Fibroblast of the conjunctiva (primary cell): ENCODE data around the gene MGLL.
"Not testable (repeated sequence)": the region's sequence is repeated elsewhere in the genome, so short reads cannot be mapped to it uniquely, and the experiment has no call there.

Source experiments
- DNase-seq: peaks from one replicate; pipeline ENCODE4 v3.0.0-alpha.2; 2010; ENCODE audit warnings: low read depth

MGLL gene

DNA sequence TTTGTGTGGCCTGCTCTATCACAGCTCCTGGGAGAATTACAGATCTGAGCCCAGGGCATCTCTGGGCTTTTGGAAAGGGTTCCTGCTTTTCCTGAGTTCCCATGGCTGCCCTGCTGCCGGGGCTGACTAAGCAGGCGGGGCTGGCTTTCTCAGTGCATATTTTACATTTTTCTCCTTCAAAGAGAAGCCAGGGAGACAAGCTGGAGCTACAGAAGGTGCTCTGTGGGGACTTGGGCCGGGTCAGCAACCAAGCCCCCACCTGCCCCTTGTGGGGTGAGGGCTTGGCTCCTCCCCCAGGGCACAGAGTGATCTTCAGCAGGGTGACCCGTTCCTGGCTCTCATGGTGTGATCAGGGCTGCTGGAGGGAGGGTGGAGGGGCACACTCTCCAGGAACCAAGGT lies 132.2 kb downstream of the MGLL start:
- DNase-seq: no peak

DNA sequence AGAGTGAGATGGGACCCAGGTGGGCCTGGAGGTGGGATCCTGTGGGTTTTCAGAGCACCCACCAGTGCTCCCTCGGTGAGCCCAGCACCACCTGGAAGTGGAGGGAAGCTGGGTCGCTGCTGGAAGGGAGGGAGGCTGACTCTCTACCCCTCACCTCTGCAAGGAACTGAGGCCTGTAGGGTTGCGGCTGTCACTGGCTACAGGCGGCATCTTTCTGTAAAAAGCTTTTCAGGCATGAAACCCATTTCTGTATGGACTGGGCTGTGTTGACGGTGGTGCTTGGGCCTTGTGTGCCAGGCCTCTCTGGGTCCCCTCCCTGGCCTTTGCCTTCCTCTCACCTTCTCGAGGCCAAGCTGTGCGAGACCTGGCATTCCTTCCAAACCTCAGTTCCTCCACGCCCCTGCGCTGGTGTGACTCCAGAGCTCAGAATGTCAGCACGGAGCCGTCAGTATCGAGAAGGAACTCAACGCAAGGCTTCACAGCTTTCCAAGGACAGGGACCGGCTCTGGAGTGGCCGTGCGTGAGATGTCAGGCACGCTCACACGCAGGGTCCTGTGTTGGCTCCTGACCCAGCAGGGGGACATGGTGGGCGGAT lies 133.0 kb downstream of the MGLL start:
- no peak for DNase-seq

DNA sequence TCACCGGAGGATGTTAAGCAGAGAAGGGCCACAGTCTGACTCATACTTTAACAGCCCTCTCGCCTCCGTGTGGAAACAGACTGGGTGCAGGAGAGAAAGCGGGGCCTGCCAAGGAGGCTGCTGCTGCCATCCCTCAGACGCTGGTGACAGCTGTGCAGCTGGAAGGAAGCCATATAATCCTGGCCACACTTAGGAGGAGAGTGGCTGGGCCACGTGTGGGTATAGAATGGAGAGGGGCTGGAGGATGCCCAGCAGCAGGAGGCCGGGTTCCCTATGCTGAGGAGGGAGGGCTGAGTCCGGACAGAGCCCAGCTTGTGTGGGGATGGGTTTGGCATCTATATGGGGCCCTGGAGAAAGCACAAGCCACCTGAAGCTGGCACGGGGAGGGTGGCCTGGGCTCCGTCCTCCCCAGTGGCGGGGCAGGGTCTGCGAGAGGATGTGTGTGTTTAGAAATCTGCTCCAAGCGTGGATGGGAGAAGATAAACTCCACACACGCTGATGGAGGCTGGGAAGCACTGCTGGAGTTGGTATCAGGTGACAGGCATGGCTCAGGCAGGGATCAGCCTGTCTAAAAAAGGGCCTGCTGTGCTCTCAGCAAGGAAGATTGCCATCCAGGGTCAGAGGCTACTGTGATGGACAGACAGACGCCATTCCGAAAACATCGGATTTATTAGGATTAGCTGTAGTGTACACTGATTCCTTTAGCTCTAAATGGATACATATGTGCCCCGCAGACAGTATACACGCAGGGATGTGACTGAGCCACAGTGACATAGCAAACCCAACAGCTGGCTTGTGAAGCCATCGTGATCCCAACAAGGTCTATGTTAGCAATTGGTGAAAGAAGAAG lies 133.7 kb downstream of the MGLL start:
- no peak for DNase-seq

DNA sequence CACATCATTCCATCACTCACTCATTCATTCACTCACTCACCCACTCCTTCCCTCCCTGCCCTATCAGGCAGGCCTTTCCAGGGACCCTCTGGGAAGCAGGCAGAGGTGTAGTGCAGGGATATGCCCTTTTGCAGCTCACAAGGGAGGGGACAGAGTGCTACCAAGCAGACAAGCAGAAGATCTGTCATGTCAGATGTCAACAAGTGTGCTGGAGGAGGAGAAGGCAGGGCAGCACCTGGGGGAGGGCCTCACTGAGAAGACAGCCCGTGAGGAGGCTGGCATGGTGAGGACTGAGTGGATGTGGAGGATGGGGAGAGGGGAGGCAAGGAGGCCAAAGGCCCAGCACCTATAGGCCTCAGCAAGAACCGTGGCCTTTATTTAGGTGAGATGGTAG lies 134.3 kb downstream of the MGLL start:
- no peak for DNase-seq

DNA sequence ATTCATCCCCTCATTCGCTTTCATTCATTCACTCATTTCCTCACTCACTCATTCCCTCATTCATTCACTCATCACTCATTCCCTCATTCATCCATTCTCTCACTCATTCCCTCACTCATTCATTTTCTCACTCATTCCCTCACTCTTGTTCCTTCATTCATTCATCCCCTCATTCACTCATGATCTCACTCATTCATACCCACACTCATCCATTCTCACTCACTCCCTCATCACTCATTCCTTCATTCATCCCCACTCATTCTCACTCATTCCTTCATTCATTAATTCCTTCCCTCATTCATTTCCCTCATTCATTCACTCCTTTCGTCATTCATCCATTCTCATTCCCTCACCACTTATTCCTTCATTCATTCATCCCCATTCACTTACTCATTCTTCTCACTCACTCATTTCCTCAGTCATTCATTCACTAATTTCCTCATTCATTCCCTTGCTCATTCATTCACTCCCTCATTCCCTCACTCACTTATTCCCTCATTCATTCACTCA lies 135.0 kb downstream of the MGLL start:
- DNase-seq: no peak

DNA sequence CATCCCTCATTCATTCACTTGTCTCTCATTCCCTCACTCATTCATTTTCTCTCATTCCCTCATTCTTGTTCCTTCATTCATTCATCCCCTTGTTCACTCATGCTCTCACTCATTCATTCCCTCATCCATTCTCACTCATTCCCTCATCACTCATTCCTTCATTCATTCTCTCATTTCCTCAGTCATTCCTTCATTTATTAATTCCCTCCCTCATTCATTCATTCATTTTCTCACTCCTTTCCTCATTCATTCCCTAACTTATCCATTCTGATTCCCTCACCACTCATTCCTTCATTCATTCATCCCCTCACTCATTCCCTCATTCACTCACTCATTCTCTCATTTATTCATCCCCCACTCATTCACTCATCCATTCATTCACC lies 135.8 kb downstream of the MGLL start:
- DNase-seq: no peak

DNA sequence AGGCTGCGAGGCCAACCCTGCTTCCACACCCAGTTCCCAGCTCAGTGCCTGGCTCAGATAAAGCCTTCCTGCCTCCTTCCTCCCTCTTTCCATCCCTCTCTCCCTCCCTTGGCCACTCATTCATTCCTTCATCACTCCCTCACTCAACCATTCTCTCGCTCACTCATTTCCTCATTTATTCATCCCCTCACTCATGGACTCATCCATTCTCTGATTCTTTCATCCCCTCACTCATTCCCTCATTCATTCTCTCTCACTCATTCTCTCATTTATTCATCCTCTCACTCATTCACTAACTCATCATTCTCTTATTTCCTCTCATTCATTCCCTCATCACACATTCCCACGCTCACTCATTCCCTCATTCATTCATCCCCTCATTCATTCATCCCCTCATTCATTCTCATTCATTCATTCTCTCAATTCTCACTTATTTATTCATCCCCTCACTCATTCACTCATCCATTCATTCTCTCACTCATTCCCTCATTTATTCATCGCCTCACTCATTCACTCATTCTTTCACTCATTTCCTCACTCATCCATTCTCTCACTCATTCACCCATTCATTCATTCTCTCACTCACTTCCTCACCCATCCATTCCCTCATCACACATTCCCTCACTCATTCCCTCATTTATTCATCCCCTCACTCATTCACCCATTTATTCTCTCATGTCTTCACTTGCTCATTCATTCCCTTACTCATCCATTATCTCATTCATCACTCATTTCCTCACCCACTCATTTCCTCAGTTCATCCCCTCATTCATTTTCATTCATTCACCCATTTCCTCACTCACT lies 136.4 kb downstream of the MGLL start:
- no peak for DNase-seq

DNA sequence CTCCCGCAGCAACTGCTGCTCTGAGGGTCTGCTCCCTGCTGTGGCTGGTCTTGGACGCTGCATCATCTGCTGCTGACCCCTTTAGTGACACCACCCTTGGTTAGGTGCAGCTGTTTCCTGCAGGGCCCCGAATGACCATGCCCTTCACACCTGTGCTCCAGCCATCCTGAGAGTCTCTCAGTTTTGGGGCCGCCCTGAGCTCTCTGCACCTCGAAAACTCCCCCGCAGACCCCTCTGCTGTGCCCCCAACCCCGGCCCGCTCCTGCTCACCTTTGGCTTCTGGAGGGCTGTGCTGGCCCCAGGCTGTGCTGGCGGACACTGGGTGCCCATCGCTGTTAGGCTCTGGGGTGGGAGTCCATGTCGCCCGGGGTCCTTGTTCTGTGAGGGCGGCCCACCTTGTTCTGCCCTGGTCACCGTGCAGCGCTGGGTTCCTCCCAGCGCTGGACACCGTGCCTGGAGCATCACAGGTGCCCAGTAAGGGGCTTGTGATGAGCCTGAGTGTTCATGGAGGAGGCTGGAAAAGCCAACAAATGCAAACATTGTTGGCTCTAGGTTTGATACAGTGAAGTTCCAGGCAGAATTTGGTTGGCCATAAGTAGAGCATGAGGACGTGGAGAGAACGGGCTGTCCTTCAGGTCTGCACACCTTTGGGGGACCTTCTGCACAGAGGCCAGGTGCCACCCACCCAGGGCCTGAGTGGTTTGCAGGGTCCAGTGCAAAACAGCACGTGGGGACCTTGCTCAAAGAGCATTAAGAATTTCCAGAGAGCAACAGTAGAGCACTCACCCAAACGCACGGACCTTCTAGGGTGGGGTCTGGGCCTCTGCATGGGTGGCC lies 137.2 kb downstream of the MGLL start:
- DNase-seq: no peak

DNA sequence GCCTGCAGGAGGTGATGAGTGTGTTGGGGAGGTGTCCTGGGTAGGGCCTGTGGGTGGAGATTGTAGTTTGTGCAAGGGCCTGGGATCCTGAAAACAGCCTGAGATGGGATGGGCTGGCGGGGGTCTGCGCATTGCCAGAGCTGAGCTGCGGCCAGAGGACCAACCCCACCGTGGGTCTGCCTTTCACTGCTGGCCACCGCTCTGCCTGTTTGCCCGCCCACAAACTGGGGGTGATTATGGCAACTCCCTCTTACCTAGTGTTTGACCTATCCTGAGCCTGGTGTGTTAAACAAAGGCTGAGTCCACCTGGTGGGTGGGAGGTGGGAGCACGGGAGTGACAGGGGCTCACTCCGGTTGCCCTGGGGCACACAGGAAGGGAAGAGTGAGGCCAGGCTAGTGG lies 139.8 kb downstream of the MGLL start:
- no peak for DNase-seq

DNA sequence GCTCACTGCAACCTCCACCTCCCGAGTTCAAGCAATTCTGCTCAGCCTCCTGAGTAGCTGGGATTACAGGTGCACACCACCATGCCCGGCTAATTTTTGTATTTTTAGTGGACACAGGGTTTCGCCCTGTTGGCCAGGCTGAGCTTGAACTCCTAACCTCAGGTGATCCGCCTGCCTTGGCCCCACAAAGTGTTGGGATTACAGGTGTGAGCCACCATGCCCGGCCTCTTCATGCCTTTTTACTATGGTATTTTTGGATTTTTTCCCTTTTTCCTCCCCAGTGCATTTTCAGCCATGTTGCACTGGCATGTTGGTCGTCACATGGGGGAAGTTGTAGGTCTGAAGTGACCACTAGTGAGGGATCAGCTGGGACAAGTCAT lies 140.2 kb downstream of the MGLL start:
- not testable (repeated sequence) for DNase-seq

DNA sequence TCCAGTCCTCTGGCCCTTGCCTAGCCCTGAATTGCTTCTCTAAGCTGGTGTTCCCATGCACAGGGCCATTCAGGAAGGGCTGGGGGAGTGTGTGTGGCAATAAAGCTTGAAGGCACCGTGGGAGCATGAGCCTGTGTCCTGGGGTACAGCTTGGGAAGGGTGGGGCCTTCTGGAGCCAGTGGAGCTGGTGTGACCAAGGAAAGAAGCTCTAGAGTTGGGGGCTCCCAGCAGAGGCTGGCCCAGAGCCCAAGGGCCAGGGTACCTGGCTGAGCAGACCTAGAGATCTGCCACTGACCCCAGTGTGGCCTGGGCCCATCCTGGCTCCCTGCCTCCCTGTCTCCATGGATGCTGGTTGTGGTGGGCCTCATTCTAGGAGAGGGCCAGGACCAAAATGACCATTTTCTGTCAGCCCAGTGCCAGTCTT lies 141.5 kb downstream of the MGLL start:
- DNase-seq: no peak

DNA sequence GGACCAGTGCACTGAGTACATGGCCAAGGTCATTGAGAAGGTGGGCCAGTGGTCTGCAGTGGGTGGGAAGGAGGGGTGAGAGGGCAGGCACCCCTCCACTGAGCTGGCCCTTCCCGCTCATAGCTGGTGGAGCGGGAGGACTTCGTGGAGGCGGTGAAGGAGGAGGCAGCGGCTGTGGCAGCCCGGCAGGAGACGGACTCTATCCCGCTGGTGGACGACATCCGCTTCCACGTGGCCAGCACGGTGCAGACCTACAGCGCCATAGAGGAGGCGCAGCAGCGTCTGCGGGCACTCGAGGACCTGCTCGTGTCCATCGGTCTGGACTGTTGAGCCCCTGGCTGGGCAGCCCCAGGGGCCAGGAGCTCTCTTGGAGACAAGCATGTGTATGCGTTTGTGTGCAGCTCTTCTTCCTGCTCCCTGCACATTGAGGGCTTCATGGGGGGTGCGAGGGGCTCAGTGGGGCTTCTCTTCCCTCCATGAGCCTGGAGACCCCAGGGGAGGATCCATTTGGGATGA lies 142.1 kb downstream of the MGLL start:
- DNase-seq: no peak

DNA sequence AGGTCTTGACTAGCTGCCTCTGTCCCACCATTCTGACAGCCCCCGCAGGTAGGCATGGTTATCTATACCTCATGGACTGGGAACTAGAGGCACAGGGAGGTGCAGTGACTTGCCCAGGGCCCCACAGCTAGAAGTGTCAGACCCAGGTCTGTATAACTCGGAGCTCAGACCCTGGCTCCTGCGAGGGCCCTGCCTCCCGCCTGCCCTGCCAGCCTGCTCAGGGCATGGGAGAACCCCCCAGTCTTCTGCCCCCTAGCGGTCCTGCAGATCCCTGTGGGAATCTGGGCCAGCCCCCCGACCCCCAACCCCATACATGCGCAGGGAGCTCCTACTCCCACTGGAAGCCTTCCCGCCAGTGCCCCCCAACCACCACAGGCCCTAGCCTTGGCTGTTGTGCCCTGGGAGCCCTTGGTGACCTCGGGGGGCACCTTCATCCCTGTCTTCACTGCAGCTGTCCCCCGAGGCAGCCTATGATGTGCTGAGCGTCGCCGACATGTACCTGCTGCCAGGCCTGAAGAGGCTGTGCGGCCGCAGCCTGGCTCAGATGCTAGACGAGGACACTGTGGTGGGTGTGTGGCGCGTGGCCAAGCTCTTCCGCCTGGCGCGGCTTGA lies 142.7 kb downstream of the MGLL start:
- DNase-seq: no peak

DNA sequence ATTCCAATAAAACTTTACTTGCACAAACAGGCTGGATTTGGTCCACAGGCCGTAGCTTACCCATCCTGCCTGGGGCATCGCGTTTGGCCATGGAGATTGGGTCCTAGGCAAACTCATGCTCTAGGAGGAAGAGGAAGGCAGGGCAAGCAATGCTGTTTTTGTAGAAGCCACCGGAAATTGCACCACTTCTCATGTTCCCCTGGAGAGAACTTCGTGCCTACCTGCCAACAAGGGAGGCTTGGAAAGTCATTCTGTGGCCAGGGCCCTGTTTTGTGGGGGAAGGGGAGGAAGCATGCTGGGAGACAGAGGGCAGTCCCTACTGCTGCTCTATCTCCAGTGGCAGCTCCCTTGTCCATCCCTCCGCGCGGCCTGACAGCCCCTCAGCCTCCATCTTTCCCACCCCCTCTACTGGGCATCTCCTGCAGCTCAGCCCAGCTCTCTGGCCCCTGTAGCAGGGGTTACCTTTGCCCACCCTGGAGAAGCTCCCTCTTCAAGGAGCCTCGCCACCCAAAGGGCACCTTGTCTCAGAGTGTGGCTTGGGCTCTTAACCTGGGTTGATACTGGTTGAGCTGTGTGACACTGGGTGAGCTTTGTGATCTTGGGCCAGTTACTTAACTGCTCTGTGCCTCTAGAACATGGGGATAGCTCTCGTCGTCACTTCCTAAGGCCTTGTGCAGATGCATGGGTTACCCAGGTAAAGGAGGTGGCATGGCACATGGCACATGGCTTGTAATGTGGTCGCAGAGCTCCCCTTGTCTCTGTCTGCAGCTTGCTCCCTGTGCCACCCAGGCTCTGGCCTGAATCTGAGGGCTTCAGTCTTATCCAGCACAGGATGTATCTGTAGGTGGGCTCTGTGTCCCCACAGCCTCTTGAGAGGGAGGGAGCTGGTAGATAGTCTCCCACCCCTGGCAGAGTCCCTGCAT lies 143.4 kb downstream of the MGLL start:
- DNase-seq: no peak

DNA sequence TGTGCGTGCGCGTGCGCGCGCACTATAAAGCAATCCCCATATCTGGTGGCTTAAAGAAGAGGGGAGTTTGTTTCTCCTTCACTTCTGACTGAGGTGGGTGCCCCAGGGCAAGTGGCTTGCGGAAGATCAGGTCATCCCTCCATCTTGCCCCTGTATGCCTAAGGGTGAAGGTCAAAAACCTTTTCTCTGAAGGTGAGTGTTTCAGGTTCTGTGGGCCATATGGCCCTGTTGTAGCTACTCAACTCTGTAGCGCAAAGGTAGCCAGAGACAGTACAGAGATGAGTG lies 144.1 kb downstream of the MGLL start:
- no peak for DNase-seq

DNA sequence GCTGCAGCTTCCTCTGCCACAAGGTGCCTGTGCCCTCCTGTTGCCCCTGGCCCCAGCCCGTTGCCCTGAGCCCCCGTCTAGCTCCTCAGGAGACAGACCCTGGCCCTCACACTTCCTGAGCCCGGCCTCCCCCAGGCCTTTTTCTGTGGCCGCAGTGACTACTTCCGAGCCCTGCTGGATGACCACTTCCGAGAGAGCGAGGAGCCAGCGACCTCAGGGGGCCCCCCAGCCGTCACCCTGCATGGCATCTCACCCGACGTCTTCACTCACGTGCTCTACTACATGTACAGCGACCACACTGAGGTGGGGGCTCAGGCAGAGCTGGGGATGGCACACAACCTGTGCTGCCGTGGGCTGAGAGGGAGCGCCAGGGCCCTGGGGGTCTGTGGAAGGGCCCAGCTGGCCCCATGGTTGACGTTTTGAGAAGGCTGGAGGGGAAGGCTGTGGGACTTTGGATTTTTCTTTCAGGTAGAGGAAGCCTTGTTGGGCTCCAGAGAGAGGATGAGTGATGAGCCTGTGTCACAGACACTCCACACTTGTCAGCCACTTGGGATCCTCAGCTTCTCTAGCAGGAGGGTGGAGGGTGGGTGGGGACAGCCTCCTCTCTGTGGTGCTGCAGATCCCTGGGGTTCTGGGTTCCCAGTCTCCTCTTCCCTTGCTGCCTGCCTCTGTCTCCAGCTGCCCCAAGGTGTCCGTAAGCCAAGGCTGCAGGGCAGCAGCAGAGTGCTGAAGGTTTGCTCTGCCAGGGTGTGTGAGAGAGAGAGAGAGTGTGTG lies 144.6 kb downstream of the MGLL start:
- no peak for DNase-seq

DNA sequence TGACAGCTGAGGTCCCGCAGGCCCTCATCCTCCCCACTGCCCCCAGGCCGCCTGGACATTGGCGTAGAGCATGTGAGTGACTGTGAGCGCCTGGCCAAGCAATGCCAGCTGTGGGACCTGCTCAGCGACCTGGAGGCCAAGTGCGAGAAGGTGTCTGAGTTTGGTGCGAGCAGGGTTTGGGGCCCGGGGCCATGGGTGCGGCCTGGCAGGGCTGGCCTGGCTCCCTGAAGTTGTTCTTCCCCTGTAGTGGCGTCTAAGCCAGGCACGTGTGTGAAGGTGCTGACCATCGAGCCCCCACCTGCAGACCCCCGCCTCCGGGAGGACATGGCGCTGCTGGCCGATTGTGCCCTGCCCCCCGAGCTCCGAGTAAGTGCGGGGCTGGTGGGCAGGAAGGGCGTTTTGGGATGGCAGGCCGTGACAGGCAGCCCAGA lies 145.4 kb downstream of the MGLL start:
- DNase-seq: no peak

DNA sequence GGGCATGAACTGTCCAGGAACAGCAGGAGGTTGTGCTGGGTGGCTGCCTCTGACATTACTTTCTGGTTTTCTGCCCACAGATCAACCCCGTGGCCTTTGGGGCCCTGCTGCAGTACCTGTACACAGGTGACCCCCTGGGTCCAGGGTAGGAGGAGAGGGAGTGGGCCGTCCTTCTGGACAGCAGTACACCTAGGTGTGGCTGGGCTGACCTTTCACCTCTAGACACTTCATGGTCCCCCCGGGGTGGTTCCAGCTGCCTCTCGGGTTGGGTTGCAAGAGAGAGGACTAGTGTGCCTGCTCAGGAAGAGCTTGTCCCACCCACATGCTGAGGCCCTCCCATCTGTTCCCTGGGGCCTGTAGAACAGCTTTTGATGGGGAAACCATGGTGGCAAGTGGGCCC lies 145.9 kb downstream of the MGLL start:
- DNase-seq: no peak

DNA sequence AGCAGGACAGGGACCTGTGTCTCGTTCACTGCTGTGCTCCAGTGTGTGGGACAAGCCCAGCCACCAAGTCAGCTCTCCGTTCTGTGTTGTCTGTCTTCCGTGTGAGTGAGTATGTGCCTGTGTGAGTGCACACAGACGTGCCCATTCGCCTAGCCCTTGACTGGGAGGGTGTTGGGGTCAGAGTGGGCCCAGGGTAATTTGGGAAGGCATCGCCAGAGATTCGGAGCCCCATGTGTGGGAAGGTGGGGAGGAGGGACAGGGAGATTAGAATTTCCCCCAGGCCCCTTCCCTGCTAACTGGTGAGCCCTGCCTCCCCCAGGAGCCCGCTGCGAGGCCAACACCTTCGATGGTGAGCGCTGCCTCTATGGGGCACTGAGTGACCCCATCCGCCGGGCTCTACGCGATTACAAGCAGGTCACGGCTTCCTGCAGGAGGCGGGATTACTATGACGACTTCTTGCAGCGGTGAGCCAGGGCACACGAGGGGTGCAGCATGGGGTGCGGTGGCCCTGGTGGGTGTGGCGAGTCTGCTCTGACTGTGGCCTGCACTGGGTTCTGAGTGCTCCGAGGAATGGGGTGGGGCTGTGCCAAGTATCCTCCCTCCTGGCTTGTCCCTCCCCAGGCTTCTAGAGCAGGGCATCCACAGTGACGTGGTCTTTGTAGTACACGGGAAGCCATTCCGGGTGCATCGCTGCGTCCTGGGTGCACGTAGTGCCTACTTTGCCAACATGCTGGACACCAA lies 146.5 kb downstream of the MGLL start:
- DNase-seq: no peak
